HepG2 (cell line): ENCODE data around the gene SAMD4B. TPM values are rescaled to one million over a fixed set of nuclear protein-coding genes. Genes with fewer than 3 reads are reported as not detected.

Experiments used
- ATF7-NPFF ChIP-seq: sonication (generic); formaldehyde crosslinking; IDR thresholded peaks from 2 replicates; pipeline ENCODE4 v1.8.1; 2023; ENCODE audit warnings: mild to moderate bottlenecking, low read depth, missing genetic modification reagents, moderate library complexity
- CC2D1A ChIP-seq: sonication (generic); formaldehyde crosslinking; IDR thresholded peaks from 2 replicates; pipeline ENCODE4 v1.8.1; 2023; ENCODE audit warnings: mild to moderate bottlenecking, missing genetic modification reagents
- FOXP4 ChIP-seq: sonication (generic); formaldehyde crosslinking; IDR thresholded peaks from 2 replicates; pipeline ENCODE4 v1.4.0; 2020; ENCODE audit warnings: missing genetic modification reagents
- HDAC1 ChIP-seq: sonication (generic); formaldehyde crosslinking; IDR thresholded peaks from 2 replicates; pipeline ENCODE4 v1.5.1; 2020; ENCODE audit warnings: mild to moderate bottlenecking, missing genetic modification reagents
- ISL2 ChIP-seq: sonication (generic); formaldehyde crosslinking; IDR thresholded peaks from 2 replicates; pipeline ENCODE4 v1.5.0; 2020; ENCODE audit warnings: missing genetic modification reagents
- KDM5A ChIP-seq: fragments of 200-600 bp; sonication (generic); IDR thresholded peaks from 2 replicates; pipeline ENCODE4 v1.7.0; 2018; ENCODE audit warnings: antibody characterized with exemption, mild to moderate bottlenecking, low read length, borderline replicate concordance
- KMT2A ChIP-seq: sonication (generic); formaldehyde crosslinking; IDR thresholded peaks from 2 replicates; pipeline ENCODE4 v1.4.0; 2020; ENCODE audit warnings: missing genetic modification reagents
- MAFK ChIP-seq, 2 experiments: IDR thresholded peaks in 1 of 2; conservative IDR thresholded peaks in 1 of 2; 2 replicates each; pipeline ENCODE4 v1.6.1; 2011; ENCODE audit warnings: improper control_type of control experiment in 2 of 2, low read length in 2 of 2
- MEF2D ChIP-seq: sonication (generic); formaldehyde crosslinking; IDR thresholded peaks from 2 replicates; pipeline ENCODE4 v1.5.1; 2020; ENCODE audit warnings: mild to moderate bottlenecking, missing genetic modification reagents
- RELA ChIP-seq: sonication (generic); formaldehyde crosslinking; IDR thresholded peaks from 2 replicates; pipeline ENCODE4 v1.4.0; 2020; ENCODE audit warnings: missing genetic modification reagents
- SOX6 ChIP-seq, 2 experiments: fragments of 450-650 bp in 1 of 2; sonication (generic) in 1 of 2; formaldehyde crosslinking in 1 of 2; IDR thresholded peaks; 2 replicates each; pipeline versions ENCODE4 v1.4.0 to v1.6.1; 2017 to 2020; ENCODE audit warnings: antibody characterized with exemption in 1 of 2, mild to moderate bottlenecking in 1 of 2, missing genetic modification reagents in 1 of 2
- SRSF1 ChIP-seq: fragments of 200-400 bp; formaldehyde crosslinking; optimal IDR thresholded peaks from 2 replicates; pipeline ENCODE3; 2017; ENCODE audit warnings: mild to moderate bottlenecking, low read depth, low read length, moderate library complexity
- STAG1 ChIP-seq: sonication (generic); formaldehyde crosslinking; IDR thresholded peaks from 2 replicates; pipeline ENCODE4 v1.4.0; 2020; ENCODE audit warnings: missing genetic modification reagents
- UBTF ChIP-seq: sonication (generic); formaldehyde crosslinking; IDR thresholded peaks from 2 replicates; pipeline ENCODE4 v1.4.0; 2020; ENCODE audit warnings: mild to moderate bottlenecking, missing genetic modification reagents
- ZBTB21 ChIP-seq: sonication (generic); formaldehyde crosslinking; IDR thresholded peaks from 2 replicates; pipeline ENCODE4 v1.4.0; 2020; ENCODE audit warnings: missing genetic modification reagents
- ZBTB3 ChIP-seq: sonication (generic); formaldehyde crosslinking; IDR thresholded peaks from 2 replicates; pipeline ENCODE4 v1.4.0; 2020; ENCODE audit warnings: low read depth, mild to moderate bottlenecking, moderate library complexity, missing genetic modification reagents, borderline replicate concordance
- ZBTB39 ChIP-seq: sonication (generic); formaldehyde crosslinking; IDR thresholded peaks from 2 replicates; pipeline ENCODE4 v1.5.0; 2020; ENCODE audit warnings: missing genetic modification reagents
- ZNF724P ChIP-seq: sonication (generic); formaldehyde crosslinking; IDR thresholded peaks from 2 replicates; pipeline ENCODE4 v1.8.0; 2022; ENCODE audit warnings: missing genetic modification reagents, borderline replicate concordance
- ZNF772 ChIP-seq: sonication (generic); formaldehyde crosslinking; IDR thresholded peaks from 2 replicates; pipeline ENCODE4 v1.5.0; 2020; ENCODE audit warnings: mild to moderate bottlenecking, missing genetic modification reagents
- polyA plus RNA-seq, 8 experiments: library from polyadenylated mRNA; depleted of rRNA in 3 of 8; stranded (reverse) in 7 of 8; unstranded in 1 of 8; fragments of >200 nt; fragmentation: Illumina TruSeq in 4 of 8; extraction: Trizol in 4 of 8; gene quantifications; 2 replicates each; pipeline versions ENCODE4 v1.2.1 to v1.2.3, GENCODE V29; 2011 to 2016; ENCODE audit warnings: low read depth in 4 of 8, missing spikeins in 1 of 8, mixed read lengths in 1 of 8; ENCODE audit not compliant: insufficient read depth in 1 of 8
- total RNA-seq, 5 experiments: library from RNA; depleted of rRNA; stranded (reverse); fragments of >200 nt; fragmentation: Illumina TruSeq; extraction: Trizol; gene quantifications; 2 replicates each; pipeline ENCODE4 v1.2.3, GENCODE V29; 2016; ENCODE audit warnings: low read depth in 1 of 5
- TF ChIP-seq, protein P1 (sequence below): sonication (generic); formaldehyde crosslinking; IDR thresholded peaks from 2 replicates; pipeline ENCODE4 v1.5.0; 2020; ENCODE audit warnings: missing genetic modification reagents, mild to moderate bottlenecking, borderline replicate concordance

Gene SAMD4B
- total and polyA plus RNA-seq, 2 of the 13 experiments (the other 11 are each of a cell fraction or from before 2014, with no cell fraction given): 26.0 to 31.8 TPM

DNA sequence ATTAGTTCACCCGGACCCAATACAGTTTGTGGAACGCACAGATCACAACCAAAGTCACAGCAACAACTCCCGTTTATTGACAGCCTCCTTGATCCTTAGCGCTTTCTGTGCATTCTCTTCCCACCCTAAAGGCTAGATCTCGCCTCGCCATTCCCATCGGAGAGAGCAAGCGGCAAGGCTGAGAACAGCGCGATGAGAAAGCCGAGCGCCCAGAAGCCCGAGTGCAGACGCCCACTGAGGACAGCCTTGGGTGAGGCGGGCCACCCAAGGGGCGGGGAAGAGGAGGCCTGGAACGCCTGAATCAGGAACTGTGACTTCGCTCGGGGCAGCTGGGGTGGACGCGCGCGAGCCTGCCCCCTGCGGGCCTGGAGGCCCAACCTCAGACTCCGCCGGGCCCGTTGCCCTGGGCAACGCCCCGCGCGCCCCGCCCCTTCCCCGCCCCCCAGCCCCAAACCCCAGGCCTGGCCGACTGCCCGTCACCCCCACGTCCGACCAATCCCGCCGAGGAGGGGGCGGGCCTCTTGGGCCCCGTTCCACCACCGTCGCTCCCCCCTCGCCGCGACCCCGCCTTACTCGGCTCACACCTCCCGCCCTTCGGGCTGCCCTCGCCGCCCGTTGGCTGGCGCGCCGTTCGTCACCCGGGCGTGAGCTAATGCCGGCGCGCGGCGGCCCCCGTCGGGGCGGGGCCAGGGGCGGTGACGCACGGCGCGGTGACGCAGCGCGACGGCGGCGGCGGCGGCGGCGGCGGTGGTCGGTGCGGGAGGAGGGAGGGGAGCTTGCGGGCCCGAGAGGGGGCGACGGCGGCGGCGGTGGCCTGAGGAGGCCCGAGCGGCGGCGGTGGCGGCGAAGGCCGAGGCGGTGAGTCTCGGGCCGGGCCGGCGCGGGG, at the start of gene SAMD4B (continued):
- TF ChIP-seq FOXP4: peak; percentile 27; the same call in 1 of the 2 replicates
- TF ChIP-seq UBTF (CRISPR knock-in tag): peak; percentile 85
- TF ChIP-seq ATF7-NPFF (CRISPR knock-in tag): peak; percentile 37; the same call in 1 of the 2 replicates
- peak; percentile 77; the same call in 1 of the 2 replicates for TF ChIP-seq ZNF772 (CRISPR knock-in tag)
- TF ChIP-seq ZBTB3 (CRISPR knock-in tag): no peak
- TF ChIP-seq KMT2A (CRISPR knock-in tag): peak; percentile 57; the same call in 1 of the 2 replicates
- TF ChIP-seq MEF2D (CRISPR knock-in tag): peak; percentile 63; the same call in 1 of the 2 replicates
- TF ChIP-seq, protein P1, sequence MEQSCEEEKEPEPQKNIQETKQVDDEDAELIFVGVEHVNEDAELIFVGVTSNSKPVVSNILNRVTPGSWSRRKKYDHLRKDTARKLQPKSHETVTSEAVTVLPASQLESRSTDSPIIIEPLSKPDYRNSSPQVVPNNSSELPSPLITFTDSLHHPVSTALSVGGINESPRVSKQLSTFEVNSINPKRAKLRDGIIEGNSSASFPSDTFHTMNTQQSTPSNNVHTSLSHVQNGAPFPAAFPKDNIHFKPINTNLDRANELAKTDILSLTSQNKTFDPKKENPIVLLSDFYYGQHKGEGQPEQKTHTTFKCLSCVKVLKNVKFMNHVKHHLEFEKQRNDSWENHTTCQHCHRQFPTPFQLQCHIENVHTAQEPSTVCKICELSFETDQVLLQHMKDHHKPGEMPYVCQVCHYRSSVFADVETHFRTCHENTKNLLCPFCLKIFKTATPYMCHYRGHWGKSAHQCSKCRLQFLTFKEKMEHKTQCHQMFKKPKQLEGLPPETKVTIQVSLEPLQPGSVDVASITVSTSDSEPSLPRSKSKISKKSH (CRISPR knock-in tag): no peak
- TF ChIP-seq MAFK (conservative IDR thresholded peaks at IDR 0.05 in 1 of 2, IDR thresholded peaks at IDR 0.05 in 1 of 2; ENCODE audit: low read length in 2 of 2): no peak
- peak; percentile 95 for TF ChIP-seq ZNF724P (CRISPR knock-in tag)
- TF ChIP-seq ZBTB21: no peak
- TF ChIP-seq RELA (CRISPR knock-in tag): no peak
- TF ChIP-seq KDM5A: peak; percentile 98
- TF ChIP-seq CC2D1A (CRISPR knock-in tag): peak; percentile 36; the same call in 1 of the 2 replicates
- peak; percentile 85 for TF ChIP-seq HDAC1
- TF ChIP-seq SRSF1: peak; percentile 62
- peak; percentile 34 for TF ChIP-seq STAG1 (CRISPR knock-in tag)
- no peak for TF ChIP-seq SOX6 (IDR thresholded peaks at IDR 0.05)
- peak; percentile 67 for TF ChIP-seq SOX6 (CRISPR knock-in tag; IDR thresholded peaks at IDR 0.05)
- TF ChIP-seq ISL2 (CRISPR knock-in tag): peak; percentile 34; the same call in 1 of the 2 replicates
- no peak for TF ChIP-seq ZBTB39 (CRISPR knock-in tag)
